HEK293 (cell line): ENCODE measurements around the gene RPL36AL.
A peak's percentile ranks its signal among the peaks of the same experiment; 100 is the strongest.

Experiments
- CTCF ChIA-PET: fragments of 350-600 bp; formaldehyde crosslinking; extraction: SDS; loops from one replicate; lab custom pipeline; 2021; ENCODE audit warnings: antibody characterized with exemption; lab: Yijun Ruan, JAX
- POLR2A ChIA-PET: fragments of 300-600 bp; formaldehyde crosslinking; extraction: SDS; loops from one replicate; lab custom pipeline; 2020; ENCODE audit warnings: antibody characterized with exemption, inconsistent platforms; lab: Yijun Ruan, JAX
- H3K27ac ChIP-seq: fragments of 200-500 bp; sonication (Bioruptor generic); 2 replicates; pipeline ENCODE4 v1.5.1; 2014; ENCODE audit warnings: low read depth, low read length, control low read depth, inconsistent platforms; ENCODE audit errors: extremely low read depth
- H3K36me3 ChIP-seq, 2 experiments: fragments of 200-500 bp in 1 of 2; sonication (Bioruptor generic) in 1 of 2; 1 replicate in 1 of 2; 2 replicates in 1 of 2; pipeline ENCODE4 v1.5.1; 2014 to 2017; ENCODE audit warnings: inconsistent platforms in 2 of 2, low read length in 2 of 2; ENCODE audit not compliant: control insufficient read depth in 2 of 2, insufficient read depth in 1 of 2
- H3K4me1 ChIP-seq: fragments of 200-500 bp; sonication (Bioruptor generic); 2 replicates; pipeline ENCODE4 v1.5.1; 2014; ENCODE audit warnings: mild to moderate bottlenecking, low read length, inconsistent platforms; ENCODE audit not compliant: control insufficient read depth, insufficient read depth
- H3K4me3 ChIP-seq: 2 replicates; pipeline ENCODE4 v1.5.1; 2011; ENCODE audit warnings: low read depth, mild to moderate bottlenecking, control low read depth, low read length, moderate library complexity
- H3K9me3 ChIP-seq: fragments of 200-500 bp; sonication (Bioruptor generic); 2 replicates; pipeline ENCODE4 v1.5.1; 2014; ENCODE audit warnings: low read depth, low read length, inconsistent platforms; ENCODE audit not compliant: control insufficient read depth, insufficient read depth
- KLF8 ChIP-seq: fragments of 450-650 bp; formaldehyde crosslinking; IDR thresholded peaks from 2 replicates; pipeline ENCODE4 v1.5.1; 2016; ENCODE audit warnings: missing biosample characterization, missing genetic modification characterization
- PRDM1 ChIP-seq: fragments of 450-650 bp; formaldehyde crosslinking; IDR thresholded peaks from 2 replicates; pipeline ENCODE4; 2016; ENCODE audit warnings: missing biosample characterization, missing genetic modification characterization
- PRDM10 ChIP-seq: fragments of 450-650 bp; formaldehyde crosslinking; IDR thresholded peaks from 2 replicates; pipeline ENCODE4 v1.5.1; 2016; ENCODE audit warnings: missing biosample characterization, missing genetic modification characterization
- ZBTB17 ChIP-seq: fragments of 450-650 bp; formaldehyde crosslinking; IDR thresholded peaks from 2 replicates; pipeline ENCODE4 v1.5.1; 2016; ENCODE audit warnings: missing biosample characterization, missing genetic modification characterization
- ZNF114 ChIP-seq: fragments of 450-650 bp; formaldehyde crosslinking; IDR thresholded peaks from 2 replicates; pipeline ENCODE4 v1.5.0; 2017; ENCODE audit warnings: missing biosample characterization, missing genetic modification characterization
- ZNF121 ChIP-seq: fragments of 450-650 bp; formaldehyde crosslinking; IDR thresholded peaks from 2 replicates; pipeline ENCODE4 v1.5.1; 2016; ENCODE audit warnings: missing biosample characterization, missing genetic modification characterization
- ZNF26 ChIP-seq: fragments of 450-650 bp; formaldehyde crosslinking; IDR thresholded peaks from 2 replicates; pipeline ENCODE4 v1.5.1; 2016; ENCODE audit warnings: missing biosample characterization, missing genetic modification characterization
- ZSCAN23 ChIP-seq: fragments of 450-650 bp; formaldehyde crosslinking; IDR thresholded peaks from 2 replicates; pipeline ENCODE4 v1.5.1; 2016; ENCODE audit warnings: missing biosample characterization, missing genetic modification characterization
- TF ChIP-seq, protein P1 (sequence below): fragments of 450-650 bp; formaldehyde crosslinking; IDR thresholded peaks from 2 replicates; pipeline ENCODE4 v1.5.1; 2017; ENCODE audit warnings: missing biosample characterization, missing genetic modification characterization

Gene RPL36AL

GRCh38 chr14:49623941-49624839 is 3.8 kb upstream of the RPL36AL start:
- CTCF ChIA-PET = interaction anchor here (1.2 to 1.6 kb wide), 2 partner anchors 10 to 37 kb away, joined by 4 to 6 read pairs; no protein-coding TSS in a partner anchor
- POLR2A ChIA-PET = interaction anchor here (3.0 kb wide), 1 partner anchor 10 kb away, joined by 18 read pairs; no protein-coding TSS in a partner anchor

GRCh38 chr14:49623387-49623786 is 3.0 kb upstream of the RPL36AL start:
- H3K36me3 ChIP-seq = peaks cover 20 to 31% of the 10 kb centered on the region in 2 experiments
- TF ChIP-seq ZSCAN23 = no peak
- TF ChIP-seq, protein P1, sequence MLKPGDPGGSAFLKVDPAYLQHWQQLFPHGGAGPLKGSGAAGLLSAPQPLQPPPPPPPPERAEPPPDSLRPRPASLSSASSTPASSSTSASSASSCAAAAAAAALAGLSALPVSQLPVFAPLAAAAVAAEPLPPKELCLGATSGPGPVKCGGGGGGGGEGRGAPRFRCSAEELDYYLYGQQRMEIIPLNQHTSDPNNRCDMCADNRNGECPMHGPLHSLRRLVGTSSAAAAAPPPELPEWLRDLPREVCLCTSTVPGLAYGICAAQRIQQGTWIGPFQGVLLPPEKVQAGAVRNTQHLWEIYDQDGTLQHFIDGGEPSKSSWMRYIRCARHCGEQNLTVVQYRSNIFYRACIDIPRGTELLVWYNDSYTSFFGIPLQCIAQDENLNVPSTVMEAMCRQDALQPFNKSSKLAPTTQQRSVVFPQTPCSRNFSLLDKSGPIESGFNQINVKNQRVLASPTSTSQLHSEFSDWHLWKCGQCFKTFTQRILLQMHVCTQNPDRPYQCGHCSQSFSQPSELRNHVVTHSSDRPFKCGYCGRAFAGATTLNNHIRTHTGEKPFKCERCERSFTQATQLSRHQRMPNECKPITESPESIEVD (tag by site-specific recombination) = peak; percentile 55
- TF ChIP-seq, all 188 proteins: peak for 1
- ChIA-PET CTCF (interaction anchor here (1.6 kb wide), 1 partner anchor 36 kb away, joined by 6 read pairs; no protein-coding TSS in a partner anchor), POLR2A (interaction anchor here (3.0 kb wide), 1 partner anchor 11 kb away, joined by 18 read pairs; no protein-coding TSS in a partner anchor)
- H3K4me1 ChIP-seq = no peaks in the 10 kb centered on the region
- no peak overlapping the region for H3K27ac ChIP-seq
- peak overlapping the region; percentile 21 for H3K4me3 ChIP-seq
- no peaks in the 10 kb centered on the region for H3K9me3 ChIP-seq

More at GRCh38 chr14:49623941-49624839, 3.8 kb upstream of the RPL36AL start:
- Histone ChIP-seq H3K36me3 (peaks cover 22 to 23% of the 10 kb centered on the region in 2 experiments), H3K27ac (peak overlapping the region; percentile 5; the same call in 1 of the 2 replicates), H3K9me3 (no peaks in the 10 kb centered on the region), H3K4me3 (no peak overlapping the region)
- TF ChIP-seq PRDM1 (tag by site-specific recombination) (peak; percentile 55), ZNF114 (tag by site-specific recombination) (no peak), ZNF26 (tag by site-specific recombination) (no peak), ZBTB17 (tag by site-specific recombination) (peak; percentile 79), ZNF121 (peak; percentile 73), ZSCAN23 (no peak), PRDM10 (tag by site-specific recombination) (peak; percentile 80)
- TF ChIP-seq, all 188 proteins: peak for 4
- H3K4me1 ChIP-seq = no peaks in the 10 kb centered on the region

DNA sequence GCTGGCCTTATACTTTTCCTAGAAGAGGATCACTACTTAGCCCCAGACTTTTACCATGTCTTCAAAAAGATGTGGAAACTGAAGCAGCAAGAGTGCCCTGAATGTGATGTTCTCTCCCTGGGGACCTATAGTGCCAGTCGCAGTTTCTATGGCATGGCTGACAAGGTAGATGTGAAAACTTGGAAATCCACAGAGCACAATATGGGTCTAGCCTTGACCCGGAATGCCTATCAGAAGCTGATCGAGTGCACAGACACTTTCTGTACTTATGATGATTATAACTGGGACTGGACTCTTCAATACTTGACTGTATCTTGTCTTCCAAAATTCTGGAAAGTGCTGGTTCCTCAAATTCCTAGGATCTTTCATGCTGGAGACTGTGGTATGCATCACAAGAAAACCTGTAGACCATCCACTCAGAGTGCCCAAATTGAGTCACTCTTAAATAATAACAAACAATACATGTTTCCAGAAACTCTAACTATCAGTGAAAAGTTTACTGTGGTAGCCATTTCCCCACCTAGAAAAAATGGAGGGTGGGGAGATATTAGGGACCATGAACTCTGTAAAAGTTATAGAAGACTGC is 1.7 kb upstream of the RPL36AL start:
- H3K4me1 ChIP-seq = no peaks in the 10 kb centered on the region
- no peak for TF ChIP-seq KLF8 (tag by site-specific recombination)
- TF ChIP-seq PRDM1 (tag by site-specific recombination) = peak; percentile 54; the same call in 1 of the 2 replicates
- peak; percentile 80 for TF ChIP-seq ZBTB17 (tag by site-specific recombination)
- peaks cover 22 to 40% of the 10 kb centered on the region in 2 experiments for H3K36me3 ChIP-seq
- peak overlapping the region; percentile 87 for H3K4me3 ChIP-seq
- CTCF ChIA-PET = interaction anchor here (0.9 to 2.5 kb wide), 3 partner anchors 9 to 146 kb away, joined by 3 to 10 read pairs (median 3); partner anchors contain the start of genes DNAAF2 and KLHDC2
- POLR2A ChIA-PET = interaction anchor here (1.0 to 3.0 kb wide), 8 partner anchors 10 to 240 kb away, joined by 3 to 44 read pairs (median 20); partner anchors contain the start of genes DNAAF2, KLHDC2, LRR1 and RPS29
- no peaks in the 10 kb centered on the region for H3K9me3 ChIP-seq
- H3K27ac ChIP-seq = no peak overlapping the region
